IPS-NIHi11 (cell line): ENCODE measurements around the gene MUC5B.
A peak's percentile ranks its signal among the peaks of the same experiment; 100 is the strongest.

ENCODE experiments used
- DNase-seq: peaks from one replicate; pipeline ENCODE4 v3.0.0; 2012; ENCODE audit warnings: mixed read lengths, low spot score

The MUC5B gene

GRCh38 chr11:1219834-1220815 lies 2.7 kb upstream of the MUC5B start:
- peak; percentile 31 for DNase-seq

DNA sequence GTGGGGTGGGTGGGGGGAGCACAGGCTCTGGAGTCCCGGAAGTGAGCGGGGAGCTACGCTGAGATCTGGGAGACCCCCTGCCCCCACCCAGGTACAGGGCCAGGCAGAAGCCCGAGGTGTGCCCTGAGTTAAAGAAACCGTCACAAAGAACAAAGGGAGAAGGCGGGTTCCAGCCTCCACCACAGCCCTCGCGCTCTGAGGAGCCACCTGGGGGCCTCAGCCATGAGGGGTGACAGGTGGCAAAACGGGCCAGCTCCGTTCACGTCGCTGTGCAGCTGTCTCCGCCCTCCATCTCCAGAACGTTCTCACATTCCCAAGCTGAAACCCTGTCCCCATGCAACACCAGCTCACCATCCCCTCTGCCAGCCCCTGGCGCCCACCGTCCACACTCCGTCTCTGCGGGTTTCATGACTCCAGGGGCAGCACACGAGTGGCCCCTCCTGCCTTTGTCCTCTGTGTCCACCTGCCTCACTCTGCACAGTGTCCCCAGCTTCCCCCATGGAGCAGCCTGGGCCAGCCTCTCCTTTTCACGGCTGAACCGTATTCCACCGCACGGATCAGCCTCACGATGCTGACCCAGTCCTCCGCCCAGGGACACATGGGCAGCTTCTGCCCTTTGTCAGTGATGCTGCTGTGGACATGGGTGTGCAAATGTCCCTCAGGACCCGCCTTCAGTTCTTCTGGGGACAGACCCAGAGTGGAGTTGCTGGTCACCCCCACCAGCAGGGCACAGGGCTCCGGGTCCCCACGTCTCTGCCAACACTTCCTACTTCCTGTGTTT lies 1.7 kb upstream of the MUC5B start:
- DNase-seq = peak; percentile 30

DNA sequence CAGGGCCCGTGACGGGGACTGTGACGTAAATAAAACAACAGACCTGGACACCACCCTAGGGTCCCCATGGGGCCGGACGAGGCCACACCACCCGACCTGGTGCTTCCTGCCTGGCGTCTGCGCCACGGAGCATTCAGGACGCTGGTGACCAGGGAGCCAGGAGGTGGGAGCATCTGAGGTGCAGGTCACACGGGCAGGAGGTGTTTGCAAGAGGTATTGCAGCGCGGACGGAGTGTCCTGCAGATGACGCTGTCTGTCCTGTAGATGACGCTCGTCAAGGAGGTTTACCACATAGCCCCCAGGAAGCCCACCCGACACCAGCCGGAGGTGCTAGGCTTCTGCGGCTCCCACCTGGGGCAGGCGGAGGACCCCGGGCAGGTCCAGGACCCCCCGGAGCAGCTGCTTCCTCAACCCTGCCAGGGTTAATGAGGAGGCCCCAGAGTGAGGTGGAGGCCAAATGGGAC lies 986 bp upstream of the MUC5B start:
- DNase-seq = peak; percentile 5

DNA sequence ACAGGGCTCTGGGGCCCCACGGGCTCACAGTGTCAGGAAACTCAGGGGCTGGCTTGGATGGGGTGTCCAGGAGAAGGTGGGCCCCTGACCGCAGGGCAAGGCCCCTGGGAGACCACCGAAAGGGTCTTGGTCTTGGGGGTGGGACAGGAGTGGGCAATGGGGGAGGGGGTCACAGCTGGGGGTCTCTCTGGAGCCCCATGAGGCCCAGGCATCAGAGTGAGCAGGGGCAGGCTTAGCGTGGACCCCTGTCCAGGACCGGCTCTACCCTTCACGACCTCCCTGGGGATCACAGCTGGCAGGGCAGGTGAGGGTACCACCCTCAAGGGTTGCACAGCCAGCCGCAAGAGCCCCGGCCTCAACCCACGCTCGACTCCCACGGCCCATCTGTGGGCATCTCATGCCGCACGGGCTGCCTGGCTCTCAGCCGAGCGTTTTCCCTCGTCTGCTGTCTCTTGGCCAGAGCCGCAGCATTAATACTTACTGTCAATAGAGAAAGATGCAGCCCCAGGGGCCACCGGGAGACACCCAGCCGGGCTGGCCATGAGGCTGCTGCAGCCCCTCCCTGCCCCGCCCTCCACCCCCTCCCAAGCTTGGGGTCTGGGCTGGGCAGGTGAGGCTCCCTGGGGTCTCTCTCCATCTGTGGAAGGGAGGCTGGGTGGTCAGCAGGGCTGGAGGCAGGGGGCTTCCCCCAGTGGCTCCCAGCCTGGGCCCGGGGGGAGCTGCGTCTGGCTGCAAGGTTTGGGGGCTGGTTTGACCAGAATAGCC lies 662 bp downstream of the MUC5B start:
- DNase-seq = peak; percentile 12

GRCh38 chr11:1224111-1224490 lies 1.2 kb downstream of the MUC5B start:
- DNase-seq = no peak

GRCh38 chr11:1224491-1225385 lies 1.9 kb downstream of the MUC5B start:
- DNase-seq = peak; percentile 82

- DNase-seq = peak; percentile 17
Measured at GRCh38 chr11:1225386-1226225, 2.7 kb downstream of the MUC5B start.

- DNase-seq = peak; percentile 71
Measured at GRCh38 chr11:1226226-1226985, 3.5 kb downstream of the MUC5B start.

DNA sequence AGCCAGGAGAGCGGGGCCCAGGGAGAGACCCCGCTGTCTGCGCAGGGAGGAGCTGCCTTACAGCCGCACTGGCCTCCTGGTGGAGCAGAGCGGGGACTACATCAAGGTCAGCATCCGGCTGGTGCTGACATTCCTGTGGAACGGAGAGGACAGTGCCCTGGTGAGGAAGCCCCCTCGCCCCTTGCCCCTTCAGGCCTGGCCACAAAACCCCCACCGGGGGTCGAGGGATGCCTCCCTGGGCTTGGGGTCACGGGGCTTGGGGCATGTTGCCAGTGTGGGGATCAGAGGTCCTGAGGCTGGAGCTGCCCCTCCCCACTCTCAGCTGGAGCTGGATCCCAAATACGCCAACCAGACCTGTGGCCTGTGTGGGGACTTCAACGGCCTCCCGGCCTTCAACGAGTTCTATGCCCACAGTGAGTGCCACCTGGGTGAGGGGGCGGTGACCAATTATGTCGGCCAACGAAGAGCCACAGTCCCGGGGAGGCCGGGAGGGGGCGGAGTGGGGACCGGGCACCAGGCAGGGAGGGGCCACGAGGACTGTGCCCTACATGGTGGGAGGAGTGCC lies 4.2 kb downstream of the MUC5B start:
- DNase-seq = peak; percentile 85

GRCh38 chr11:1227551-1228100 lies 4.8 kb downstream of the MUC5B start:
- DNase-seq = peak; percentile 17

DNA sequence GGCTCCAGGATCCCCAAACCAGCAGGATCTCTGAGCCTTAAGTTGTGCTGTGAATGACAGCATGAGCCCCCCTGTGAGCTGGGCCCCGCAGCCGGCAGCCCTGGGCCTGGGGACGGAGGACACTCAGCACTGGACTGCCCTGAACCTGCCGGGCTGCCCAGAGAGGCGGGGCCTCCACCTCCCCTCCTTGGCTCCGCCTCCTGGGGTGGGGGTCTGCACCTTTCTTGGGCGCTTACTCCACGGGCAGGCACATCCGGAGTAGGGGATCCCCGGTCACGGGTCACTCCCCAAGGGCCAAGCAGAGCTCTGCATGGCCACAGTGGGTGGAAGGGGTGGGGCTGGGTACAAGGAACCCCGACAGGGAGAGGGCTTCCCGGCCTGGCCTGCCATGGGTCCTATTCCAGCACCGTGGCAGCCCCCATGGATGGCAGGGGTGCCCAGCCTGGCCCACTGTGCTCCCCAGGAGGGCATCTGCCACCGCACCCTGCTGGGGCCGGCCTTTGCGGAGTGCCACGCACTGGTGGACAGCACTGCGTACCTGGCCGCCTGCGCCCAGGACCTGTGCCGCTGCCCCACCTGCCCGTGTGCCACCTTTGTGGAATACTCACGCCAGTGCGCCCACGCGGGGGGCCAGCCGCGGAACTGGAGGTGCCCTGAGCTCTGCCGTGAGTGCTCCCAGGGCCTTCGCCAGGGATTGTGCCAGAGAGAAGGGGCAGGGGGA lies 5.4 kb downstream of the MUC5B start:
- DNase-seq = peak; percentile 66

- peak; percentile 15 for DNase-seq
Measured at GRCh38 chr11:1228921-1229451, 6.1 kb downstream of the MUC5B start.

GRCh38 chr11:1229471-1230120 lies 6.7 kb downstream of the MUC5B start:
- DNase-seq = peak; percentile 21

DNA sequence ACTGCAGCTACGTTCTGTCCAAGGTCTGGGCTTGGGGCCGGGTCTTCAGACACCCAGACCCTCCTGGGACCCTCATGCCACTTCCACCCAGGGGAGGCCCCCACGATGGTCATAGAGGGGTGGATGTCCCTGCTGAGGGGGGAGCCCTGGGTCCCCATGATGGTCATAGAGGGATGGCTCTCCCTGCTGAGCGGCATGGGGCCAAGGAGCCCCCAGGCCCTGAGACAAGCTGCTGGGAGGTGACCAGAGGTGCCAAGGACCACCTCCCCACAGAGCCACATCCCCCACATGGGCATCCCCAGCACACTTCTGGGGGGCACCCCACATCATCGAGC lies 7.2 kb downstream of the MUC5B start:
- DNase-seq = no peak

- peak; percentile 61 for DNase-seq
Measured at GRCh38 chr11:1230456-1231395, 7.9 kb downstream of the MUC5B start.

DNA sequence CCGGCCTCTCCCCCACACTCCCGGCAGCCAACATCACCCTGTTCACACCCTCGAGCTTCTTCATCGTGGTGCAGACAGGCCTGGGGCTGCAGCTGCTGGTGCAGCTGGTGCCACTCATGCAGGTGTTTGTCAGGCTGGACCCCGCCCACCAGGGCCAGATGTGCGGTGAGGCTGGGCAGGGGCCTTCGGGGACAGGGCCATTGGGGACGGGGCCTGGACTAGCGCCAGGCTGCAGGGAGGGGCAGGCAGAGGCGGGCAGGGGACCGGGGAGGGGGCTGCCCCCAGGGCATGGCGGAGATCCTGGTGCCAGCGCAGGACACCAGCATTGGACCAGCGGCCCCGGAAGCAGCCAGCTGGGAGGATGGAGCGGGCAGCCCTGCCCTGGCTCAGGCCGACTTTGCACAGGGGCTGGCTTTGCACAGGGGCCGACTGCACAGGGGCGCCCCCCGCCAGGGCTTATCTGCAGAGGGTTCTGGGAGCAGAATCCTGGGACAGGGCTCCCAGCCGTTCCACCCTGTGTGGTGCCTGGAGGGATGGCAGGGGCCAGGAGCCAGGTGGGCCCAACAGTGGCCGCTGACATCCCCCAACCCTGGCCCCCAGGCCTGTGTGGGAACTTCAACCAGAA lies 8.6 kb downstream of the MUC5B start:
- DNase-seq = peak; percentile 33
